Natural killer cell (primary cell): ENCODE results near the gene EXOC6B. TPM values are rescaled to one million over a fixed set of nuclear protein-coding genes. Genes with fewer than 3 reads are reported as not detected.

Experiments
- ATAC-seq, 3 donors: fragments of 150-1000 bp in 2 of 3; fragments of 200-7000 bp in 1 of 3; cut with Tn5 transposase; 1 replicate in 1 of 3; 2 replicates in 2 of 3; pipeline ENCODE4 v1.10.0; 2021; ENCODE audit warnings: mild to moderate bottlenecking in 2 of 3, moderate library complexity in 2 of 3
- DNase-seq, 2 donors: peaks; one replicate each; pipeline versions ENCODE4 v3.0.0 to v3.0.0-alpha.2; 2013 to 2021; ENCODE audit warnings: mixed read lengths in 1 of 2
- H3K27ac ChIP-seq: one replicate; pipeline ENCODE4 v1.5.1; 2013; ENCODE audit warnings: mild to moderate bottlenecking, low read length
- H3K27me3 ChIP-seq: one replicate; pipeline ENCODE4 v1.6.1; 2013; ENCODE audit warnings: low read length; ENCODE audit not compliant: control insufficient read depth, insufficient read depth
- H3K36me3 ChIP-seq: one replicate; pipeline ENCODE4 v1.6.1; 2013; ENCODE audit warnings: low read length; ENCODE audit not compliant: control insufficient read depth, insufficient read depth
- H3K4me1 ChIP-seq: one replicate; pipeline ENCODE4 v1.6.1; 2013; ENCODE audit warnings: low read length; ENCODE audit not compliant: control insufficient read depth, insufficient read depth
- H3K4me3 ChIP-seq: one replicate; pipeline ENCODE4 v1.5.1; 2013; ENCODE audit warnings: low read length
- H3K9me3 ChIP-seq: one replicate; pipeline ENCODE4 v1.6.1; 2013; ENCODE audit warnings: low read length; ENCODE audit not compliant: control insufficient read depth, insufficient read depth
- H3K27ac Mint-ChIP-seq, 2 donors: one replicate each; pipeline ENCODE4 v1.8.0; 2022; ENCODE audit warnings: mild to moderate bottlenecking in 2 of 2, mixed read lengths in 2 of 2, moderate library complexity in 1 of 2
- H3K27me3 Mint-ChIP-seq, 2 donors: one replicate each; pipeline ENCODE4 v1.8.0; 2022; ENCODE audit warnings: low read depth in 2 of 2, mixed read lengths in 2 of 2
- H3K36me3 Mint-ChIP-seq: one replicate; pipeline ENCODE4 v1.8.0; 2022; ENCODE audit warnings: mixed read lengths
- H3K4me1 Mint-ChIP-seq, 2 donors: one replicate each; pipeline ENCODE4 v1.8.0; 2022; ENCODE audit warnings: mixed read lengths in 2 of 2
- H3K4me3 Mint-ChIP-seq: one replicate; pipeline ENCODE4 v1.8.0; 2022; ENCODE audit warnings: mild to moderate bottlenecking, moderate library complexity, mixed read lengths
- H3K9me3 Mint-ChIP-seq, 2 donors: one replicate each; pipeline ENCODE4 v1.8.0; 2022; ENCODE audit warnings: mixed read lengths in 2 of 2
- whole genome bisulfite sequencing: methylation state at CpG from one replicate; pipeline ENCODE4 v1.1.7; 2013; ENCODE audit warnings: missing lambda C conversion rate; ENCODE audit not compliant: insufficient coverage; 5-methylcytosine and 5-hydroxymethylcytosine counted together
- intact Hi-C: fragments of 100-400 bp; cut with micrococcal nuclease; formaldehyde crosslinking; loops from one replicate; pipeline ENCODE4 v1.14.2; 2022
- total RNA-seq, 4 donors: library from RNA; stranded (reverse); fragments of 120-200 nt in 1 of 4; gene quantifications; one replicate each; pipeline versions ENCODE4 v1.2.3 to v1.2.4, GENCODE V29; 2013 to 2022
- TF ChIP-seq, protein P1 (sequence below): fragments of 200-600 bp; IDR thresholded peaks from one replicate; pipeline ENCODE4 v1.8.0; 2022; ENCODE audit warnings: antibody characterized with exemption

EXOC6B gene
- total RNA-seq, 3 donors from 2014 or later (not counting 1 experiment from before 2014, with no cell fraction given) = 16.6 to 17.2 (median 17.1) TPM

DNA sequence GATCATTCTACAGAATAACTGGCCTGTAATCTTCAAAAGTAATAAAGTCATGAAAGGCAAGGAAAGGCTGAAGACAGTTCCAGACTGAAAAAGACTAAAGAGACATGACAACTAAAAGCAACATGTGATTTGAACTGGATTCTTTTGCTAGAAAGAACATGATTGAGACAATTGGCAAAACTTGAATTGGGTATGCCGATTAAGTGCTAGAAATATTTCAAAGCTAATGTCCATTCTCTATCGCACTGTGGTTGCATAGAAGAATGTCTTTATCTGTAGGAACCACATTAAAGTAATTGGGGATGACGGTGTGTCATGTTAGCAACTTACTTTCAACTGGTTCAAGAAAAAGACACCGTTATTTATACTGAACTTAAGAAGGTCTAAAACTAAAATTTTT is 98.5 kb downstream of the EXOC6B start:
- 93% methylated on average over 3 of the region's 4 CpGs for WGBS
- intact Hi-C loops = no loop called here
- no peaks in the 10 kb centered on the region for H3K36me3 ChIP-seq
- DNase-seq = no peak
- ATAC-seq = no peak
- H3K27me3 Mint-ChIP-seq = no peaks in the 10 kb centered on the region
- H3K27ac Mint-ChIP-seq = no peak overlapping the region
- TF ChIP-seq, protein P1, sequence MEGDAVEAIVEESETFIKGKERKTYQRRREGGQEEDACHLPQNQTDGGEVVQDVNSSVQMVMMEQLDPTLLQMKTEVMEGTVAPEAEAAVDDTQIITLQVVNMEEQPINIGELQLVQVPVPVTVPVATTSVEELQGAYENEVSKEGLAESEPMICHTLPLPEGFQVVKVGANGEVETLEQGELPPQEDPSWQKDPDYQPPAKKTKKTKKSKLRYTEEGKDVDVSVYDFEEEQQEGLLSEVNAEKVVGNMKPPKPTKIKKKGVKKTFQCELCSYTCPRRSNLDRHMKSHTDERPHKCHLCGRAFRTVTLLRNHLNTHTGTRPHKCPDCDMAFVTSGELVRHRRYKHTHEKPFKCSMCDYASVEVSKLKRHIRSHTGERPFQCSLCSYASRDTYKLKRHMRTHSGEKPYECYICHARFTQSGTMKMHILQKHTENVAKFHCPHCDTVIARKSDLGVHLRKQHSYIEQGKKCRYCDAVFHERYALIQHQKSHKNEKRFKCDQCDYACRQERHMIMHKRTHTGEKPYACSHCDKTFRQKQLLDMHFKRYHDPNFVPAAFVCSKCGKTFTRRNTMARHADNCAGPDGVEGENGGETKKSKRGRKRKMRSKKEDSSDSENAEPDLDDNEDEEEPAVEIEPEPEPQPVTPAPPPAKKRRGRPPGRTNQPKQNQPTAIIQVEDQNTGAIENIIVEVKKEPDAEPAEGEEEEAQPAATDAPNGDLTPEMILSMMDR = no peak
- no peaks in the 10 kb centered on the region for H3K9me3 Mint-ChIP-seq
- no peak overlapping the region for H3K4me3 ChIP-seq
- H3K27ac ChIP-seq = no peak overlapping the region
- H3K4me1 ChIP-seq = no peaks in the 10 kb centered on the region
- H3K4me1 Mint-ChIP-seq = no peaks in the 10 kb centered on the region
- H3K4me3 Mint-ChIP-seq = no peak overlapping the region
- no peaks in the 10 kb centered on the region for H3K36me3 Mint-ChIP-seq
- H3K27me3 ChIP-seq = no peaks in the 10 kb centered on the region
- no peaks in the 10 kb centered on the region for H3K9me3 ChIP-seq

DNA sequence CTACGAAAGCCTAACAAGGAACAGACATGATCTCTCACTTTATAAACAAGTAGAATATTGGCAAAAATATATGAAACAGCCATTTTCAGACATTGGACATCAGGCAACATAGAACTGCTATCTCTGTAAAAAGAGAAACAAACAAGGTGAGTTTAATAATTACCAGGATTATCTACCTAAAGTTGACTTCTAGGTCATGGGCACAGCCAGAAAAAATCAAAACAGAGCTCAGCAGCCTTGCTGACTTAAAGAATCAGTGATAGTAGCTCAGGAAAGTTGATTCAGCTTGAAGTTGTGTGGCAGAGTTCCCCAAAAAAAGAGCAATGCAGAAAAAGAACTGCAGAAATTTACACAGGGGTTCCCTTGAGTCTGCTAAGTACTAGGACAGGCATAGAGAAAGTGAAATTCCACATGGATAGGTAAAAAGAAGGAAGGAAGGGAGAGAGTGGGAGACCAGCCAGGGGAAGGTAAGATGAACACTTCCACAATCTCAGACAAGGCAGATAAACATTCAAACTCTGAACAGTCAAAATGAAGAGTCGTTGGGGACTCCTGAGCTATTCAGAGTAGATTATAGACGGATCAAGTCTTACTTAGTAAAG is 102.0 kb downstream of the EXOC6B start:
- ATAC-seq (no peak), DNase-seq (no peak)
- H3K4me3 ChIP-seq = no peak overlapping the region
- H3K36me3 Mint-ChIP-seq = no peaks in the 10 kb centered on the region
- no peaks in the 10 kb centered on the region for H3K27me3 ChIP-seq
- H3K4me3 Mint-ChIP-seq = no peak overlapping the region
- H3K9me3 Mint-ChIP-seq = no peaks in the 10 kb centered on the region
- intact Hi-C loops = no loop called here
- H3K27ac Mint-ChIP-seq = no peak overlapping the region
- no peaks in the 10 kb centered on the region for H3K4me1 ChIP-seq
- no peak overlapping the region for H3K27ac ChIP-seq
- H3K9me3 ChIP-seq = no peaks in the 10 kb centered on the region
- TF ChIP-seq, protein P1 = no peak
- H3K27me3 Mint-ChIP-seq = no peaks in the 10 kb centered on the region
- H3K36me3 ChIP-seq = no peaks in the 10 kb centered on the region
- 87% methylated on average over 3 of the region's 3 CpGs for WGBS
- H3K4me1 Mint-ChIP-seq = no peaks in the 10 kb centered on the region

DNA sequence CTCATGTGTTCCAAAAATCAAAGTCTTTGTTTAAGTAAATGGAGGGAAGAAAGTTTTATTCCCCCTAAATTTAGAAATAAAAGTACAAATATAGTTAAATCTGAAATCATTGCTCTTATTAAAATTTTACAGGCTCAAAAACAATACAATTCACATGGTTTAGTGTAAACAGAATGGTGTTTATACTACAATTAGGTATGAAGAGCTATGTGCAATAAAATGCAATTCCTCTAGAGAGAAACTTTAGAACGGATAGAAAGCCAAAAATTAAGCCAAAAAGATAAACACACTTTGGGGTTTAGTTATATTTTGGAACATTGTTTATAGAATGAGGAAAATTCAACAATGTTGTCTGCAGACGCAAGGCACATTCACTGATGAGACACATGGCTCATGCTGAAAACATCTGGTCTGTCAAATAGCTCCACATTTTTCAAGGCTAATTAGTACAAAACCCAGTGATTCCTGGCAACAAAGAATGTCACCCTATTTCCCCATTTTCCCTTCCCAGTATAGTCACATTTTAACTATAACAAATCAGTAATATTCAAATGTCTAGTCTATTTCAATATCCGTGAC is 103.3 kb downstream of the EXOC6B start:
- WGBS = 100% methylated on average over 3 of the region's 3 CpGs
- Mint-ChIP-seq H3K27me3 (no peaks in the 10 kb centered on the region), H3K9me3 (no peaks in the 10 kb centered on the region), H3K36me3 (no peaks in the 10 kb centered on the region), H3K4me1 (no peaks in the 10 kb centered on the region), H3K27ac (no peak overlapping the region), H3K4me3 (no peak overlapping the region)
- intact Hi-C loops = no loop called here
- no peaks in the 10 kb centered on the region for H3K9me3 ChIP-seq
- TF ChIP-seq, protein P1 = no peak
- DNase-seq (no peak), ATAC-seq (no peak)
- no peaks in the 10 kb centered on the region for H3K36me3 ChIP-seq
- no peak overlapping the region for H3K4me3 ChIP-seq
- no peak overlapping the region for H3K27ac ChIP-seq
- H3K4me1 ChIP-seq = no peaks in the 10 kb centered on the region
- H3K27me3 ChIP-seq = no peaks in the 10 kb centered on the region

DNA sequence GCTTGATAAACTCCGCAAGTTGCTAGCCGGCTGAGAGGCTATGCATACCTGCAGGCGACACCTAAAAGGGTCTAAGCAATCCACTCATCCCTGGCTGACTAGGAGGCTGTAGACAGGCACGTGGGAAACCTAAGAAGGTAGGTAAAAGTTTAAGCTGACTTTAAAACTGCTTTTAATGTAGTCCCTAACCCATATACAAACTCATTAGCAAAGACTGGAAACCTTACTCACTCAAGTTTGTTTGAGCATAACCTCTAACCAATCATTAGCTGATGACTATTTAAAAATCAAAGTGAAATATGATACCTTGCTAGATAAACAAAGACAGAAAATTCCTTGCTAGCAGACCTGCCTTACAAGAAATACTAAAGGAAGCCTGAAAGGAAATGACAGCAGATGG is 106.4 kb downstream of the EXOC6B start:
- 80% methylated on average over 4 of the region's 4 CpGs for WGBS
- Mint-ChIP-seq H3K36me3 (no peaks in the 10 kb centered on the region), H3K4me1 (peaks cover 0 to 9% of the 10 kb centered on the region in 2 donors), H3K27ac (no peak overlapping the region), H3K27me3 (no peaks in the 10 kb centered on the region), H3K4me3 (no peak overlapping the region), H3K9me3 (no peaks in the 10 kb centered on the region)
- Histone ChIP-seq H3K36me3 (no peaks in the 10 kb centered on the region), H3K4me1 (no peaks in the 10 kb centered on the region), H3K27ac (no peak overlapping the region), H3K27me3 (no peaks in the 10 kb centered on the region), H3K4me3 (no peak overlapping the region), H3K9me3 (no peaks in the 10 kb centered on the region)
- TF ChIP-seq, protein P1 = no peak
- DNase-seq (no peak), ATAC-seq (no peak)
- intact Hi-C loops = no loop called here
